Lower lobe of right lung (tissue), 2 donors: ENCODE data around the gene NECAP2. TPM values are rescaled to one million over a fixed set of nuclear protein-coding genes. Genes with fewer than 3 reads are reported as not detected.
"Not testable (repeated sequence)": the region's sequence is repeated elsewhere in the genome, so short reads cannot be mapped to it uniquely, and the experiment has no call there.

Experiments used
- ATAC-seq, 2 donors: fragments of 200-7000 bp; cut with Tn5 transposase; one replicate each; pipeline ENCODE4 v1.9.1; 2020 to 2022; ENCODE audit warnings: mild to moderate bottlenecking in 2 of 2, moderate library complexity in 2 of 2
- DNase-seq: peaks from one replicate; pipeline ENCODE4 v3.0.0-alpha.2; 2020
- H3K27ac ChIP-seq: fragments of 200-600 bp; one replicate; pipeline ENCODE4 v1.8.0; 2022
- H3K27me3 ChIP-seq: fragments of 200-600 bp; one replicate; pipeline ENCODE4 v1.8.0; 2022; ENCODE audit warnings: low read depth
- H3K36me3 ChIP-seq: fragments of 200-600 bp; one replicate; pipeline ENCODE4 v1.8.0; 2022; ENCODE audit warnings: mild to moderate bottlenecking
- H3K4me1 ChIP-seq: fragments of 200-600 bp; one replicate; pipeline ENCODE4 v1.8.0; 2022
- H3K4me3 ChIP-seq: fragments of 200-600 bp; one replicate; pipeline ENCODE4 v1.8.0; 2022; ENCODE audit warnings: mild to moderate bottlenecking
- H3K9me3 ChIP-seq: fragments of 200-600 bp; one replicate; pipeline ENCODE4 v1.8.0; 2022
- CTCF ChIP-seq: fragments of 200-600 bp; IDR thresholded peaks from one replicate; pipeline ENCODE4 v1.8.0; 2022; ENCODE audit warnings: antibody characterized with exemption, mild to moderate bottlenecking
- intact Hi-C: fragments of 100-400 bp; cut with DNase I; formaldehyde crosslinking; loops from one replicate; pipeline ENCODE4 v1.11.0; 2022
- total RNA-seq: library from RNA; stranded (reverse); fragmentation: NEBNext Ultra II Directional; extraction: Animal tissue kit (Norgen Biotek cat#: 25700); gene quantifications from one replicate; pipeline ENCODE4 v1.2.1, GENCODE V29; 2021
- donor health status: DM: no; HTN: yes; CAD: no; lungs with severe emphysema.

The NECAP2 gene
- total RNA-seq, 1 donor from 2014 or later, result 97.7 TPM

GRCh38 chr1:16484931-16485330 is 44.4 kb downstream of the NECAP2 start:
- no peaks in the 10 kb centered on the region for H3K4me1 ChIP-seq
- DNase-seq, result no peak
- no peaks in the 10 kb centered on the region for H3K27me3 ChIP-seq
- peaks cover 74% of the 10 kb centered on the region for H3K36me3 ChIP-seq
- ATAC-seq, result peak in 1 of 2 donors; percentile 16
- no peaks in the 10 kb centered on the region for H3K9me3 ChIP-seq
- intact Hi-C loops, result no loop called here
- no peak overlapping the region for H3K27ac ChIP-seq
- no peak for TF ChIP-seq CTCF
- no peak overlapping the region for H3K4me3 ChIP-seq

DNA sequence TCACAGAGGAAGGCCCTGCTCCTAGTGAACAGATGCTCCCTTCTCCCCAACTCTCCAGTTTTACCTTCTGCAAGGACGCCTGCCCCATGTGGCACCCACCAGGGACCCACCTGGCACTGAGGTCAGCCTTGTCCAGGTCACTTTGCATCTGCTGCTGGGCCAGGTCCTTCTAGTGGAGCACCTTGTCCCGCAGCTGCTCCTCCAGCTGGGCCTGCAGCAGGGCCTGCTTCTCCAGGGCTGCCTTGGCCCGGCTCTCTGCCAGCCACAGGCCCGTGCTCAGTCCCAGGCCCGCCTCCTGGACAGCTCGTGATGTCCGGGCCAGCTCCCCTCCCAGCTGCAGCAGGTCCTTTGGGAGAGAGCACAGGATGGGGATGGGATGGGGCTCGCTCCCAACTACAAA is 45.8 kb downstream of the NECAP2 start:
- H3K9me3 ChIP-seq, intact Hi-C loops, H3K27me3 ChIP-seq, DNase-seq, H3K4me3 ChIP-seq, ATAC-seq, H3K4me1 ChIP-seq, H3K27ac ChIP-seq: not testable (repeated sequence)
- peaks cover 66% of the 10 kb centered on the region for H3K36me3 ChIP-seq

- H3K27me3 ChIP-seq, DNase-seq, H3K4me1 ChIP-seq, H3K9me3 ChIP-seq, H3K4me3 ChIP-seq, intact Hi-C loops, ATAC-seq, H3K27ac ChIP-seq: not testable (repeated sequence)
- peaks cover 61% of the 10 kb centered on the region for H3K36me3 ChIP-seq
Observed at GRCh38 chr1:16487011-16487410, 46.5 kb downstream of the NECAP2 start.

DNA sequence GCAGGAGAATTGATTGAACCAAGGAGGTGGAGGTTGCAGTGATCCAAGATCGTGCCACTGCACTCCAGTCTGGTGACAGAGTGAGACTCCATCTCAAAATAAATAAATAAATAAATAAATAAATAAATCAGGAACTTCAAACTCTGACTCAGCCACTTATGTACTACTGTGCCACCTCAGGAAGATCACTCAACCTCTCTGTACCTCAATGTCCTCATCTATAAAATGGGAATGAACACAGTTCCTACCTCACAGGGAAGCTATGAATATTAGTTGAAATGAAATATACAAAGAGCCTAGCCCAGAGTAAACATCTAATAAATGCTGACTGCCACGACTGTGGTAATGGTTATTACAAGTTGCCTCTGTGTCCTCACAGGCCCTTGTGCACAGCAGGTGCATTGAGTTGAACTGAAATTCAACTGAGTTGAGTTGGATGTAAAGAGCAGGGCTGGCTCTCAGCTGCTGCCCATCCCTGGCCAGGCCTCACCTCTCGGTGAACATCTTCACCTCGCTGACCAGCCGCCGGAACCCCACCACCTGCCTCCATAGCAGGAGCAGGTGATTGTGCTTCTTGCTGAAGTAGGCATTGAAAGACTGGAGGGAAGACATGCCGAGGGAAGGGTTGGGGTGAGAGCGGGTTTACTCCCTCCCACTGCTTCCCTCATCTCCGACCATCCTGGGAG is 48.8 kb downstream of the NECAP2 start:
- H3K27me3 ChIP-seq, intact Hi-C loops, ATAC-seq, DNase-seq, H3K27ac ChIP-seq, H3K9me3 ChIP-seq, H3K4me1 ChIP-seq, H3K4me3 ChIP-seq: not testable (repeated sequence)
- H3K36me3 ChIP-seq, result peaks cover 43% of the 10 kb centered on the region

- no peak overlapping the region for H3K27ac ChIP-seq
- no peak for DNase-seq
Observed at GRCh38 chr1:16491056-16491675, 50.6 kb downstream of the NECAP2 start.

GRCh38 chr1:16492937-16493336 is 52.4 kb downstream of the NECAP2 start:
- DNase-seq, intact Hi-C loops, H3K27me3 ChIP-seq, H3K9me3 ChIP-seq, ATAC-seq, H3K27ac ChIP-seq, H3K4me1 ChIP-seq, H3K4me3 ChIP-seq: not testable (repeated sequence)
- H3K36me3 ChIP-seq, result peaks cover 18% of the 10 kb centered on the region

More at GRCh38 chr1:16491056-16491675, 50.6 kb downstream of the NECAP2 start:
- H3K4me3 ChIP-seq, result no peak overlapping the region
- H3K4me1 ChIP-seq, result no peaks in the 10 kb centered on the region
- intact Hi-C loops, result no loop called here
- no peaks in the 10 kb centered on the region for H3K9me3 ChIP-seq
- no peaks in the 10 kb centered on the region for H3K27me3 ChIP-seq
- peaks cover 26% of the 10 kb centered on the region for H3K36me3 ChIP-seq
- TF ChIP-seq CTCF, result no peak
- ATAC-seq, result no peak

DNA sequence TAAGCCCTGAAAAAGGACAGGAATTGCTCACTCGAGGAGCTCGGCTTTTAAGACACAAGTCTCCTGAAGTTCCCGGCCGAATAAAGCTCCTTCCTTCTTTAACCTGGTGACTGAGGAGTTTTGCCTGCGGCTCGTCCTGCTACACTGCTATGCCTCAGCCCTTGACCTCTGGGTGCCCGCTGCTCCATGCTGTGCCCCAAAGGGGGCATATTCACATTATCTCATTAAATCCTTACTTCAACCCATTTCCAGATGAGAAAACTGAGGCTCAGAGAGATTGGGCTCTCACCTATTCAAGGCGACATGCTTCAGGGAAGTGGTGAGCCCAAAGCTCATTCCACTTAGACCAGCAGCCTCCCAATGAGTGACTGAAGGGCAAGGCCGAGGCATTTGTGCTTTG is 53.2 kb downstream of the NECAP2 start:
- peaks cover 18% of the 10 kb centered on the region for H3K36me3 ChIP-seq
- H3K27me3 ChIP-seq, H3K4me1 ChIP-seq, intact Hi-C loops, H3K9me3 ChIP-seq, H3K27ac ChIP-seq, H3K4me3 ChIP-seq, DNase-seq, ATAC-seq: not testable (repeated sequence)

DNA sequence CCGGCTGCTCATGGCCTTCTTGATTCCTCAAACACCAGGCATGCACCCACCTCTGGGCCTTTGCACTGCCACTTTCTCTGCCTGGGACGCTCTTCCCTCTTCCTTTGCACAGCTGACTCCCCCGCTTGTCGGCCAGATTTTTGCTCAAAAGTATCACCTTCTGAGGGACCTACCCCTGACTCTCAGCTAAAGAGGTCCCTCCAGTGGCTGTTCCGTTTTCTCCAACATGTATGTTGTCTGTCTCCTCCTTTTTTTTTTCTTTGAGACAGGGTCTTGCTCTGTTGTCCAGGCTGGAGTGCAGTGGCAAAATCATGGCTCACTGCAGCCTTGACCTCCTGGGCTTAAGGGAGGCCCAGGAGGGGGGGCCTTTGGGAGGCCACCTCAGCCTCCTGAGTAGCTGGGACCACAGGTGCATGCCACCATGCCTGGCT is 57.0 kb downstream of the NECAP2 start:
- ATAC-seq, DNase-seq, H3K4me3 ChIP-seq, H3K27me3 ChIP-seq, H3K27ac ChIP-seq, intact Hi-C loops, H3K36me3 ChIP-seq, H3K9me3 ChIP-seq: not testable (repeated sequence)
- peaks cover 21% of the 10 kb centered on the region for H3K4me1 ChIP-seq

GRCh38 chr1:16498047-16498446 is 57.5 kb downstream of the NECAP2 start:
- intact Hi-C loops, DNase-seq: not testable (repeated sequence)
- H3K27ac ChIP-seq, result peak overlapping the region; percentile 82

More at GRCh38 chr1:16498047-16498446, 57.5 kb downstream of the NECAP2 start:
- not testable (repeated sequence) for H3K9me3 ChIP-seq, ATAC-seq, H3K27me3 ChIP-seq, H3K36me3 ChIP-seq
- Histone ChIP-seq H3K4me1 (peaks cover 21% of the 10 kb centered on the region), H3K4me3 (peak overlapping the region; percentile 89)
